IMR-90 (cell line): Measurements from ENCODE around the gene AP2B1. TPM values are rescaled to one million over a fixed set of nuclear protein-coding genes. Genes with fewer than 3 reads are reported as not detected.

Experiments used
- ATAC-seq: fragments of 200-7000 bp; cut with Tn5 transposase; 2 replicates; pipeline ENCODE4 v1.9.1; 2020; ENCODE audit warnings: low read depth, mild to moderate bottlenecking, moderate library complexity
- BruUV-seq: library from RNA; stranded (reverse); fragments of 400-500 nt; replicated peaks from 2 replicates; lab custom pipeline; 2021; lab: Mats Ljungman, UMichigan
- CTCF ChIA-PET: fragments of 300-600 bp; formaldehyde crosslinking; extraction: SDS; loops from one replicate; lab custom pipeline; 2021; ENCODE audit warnings: antibody characterized with exemption; lab: Yijun Ruan, JAX
- POLR2A ChIA-PET: fragments of 300-600 bp; sonication (Branson Sonifier 250); formaldehyde crosslinking; loops from one replicate; lab custom pipeline; 2022; ENCODE audit warnings: antibody characterized with exemption; ENCODE audit not compliant: unreplicated experiment; lab: Charles Lee
- DNase-seq: peaks from one replicate; pipeline ENCODE4 v3.0.0; 2013
- H2AFZ ChIP-seq: replicated peaks from 2 replicates; pipeline ENCODE3; 2013; ENCODE audit warnings: low read length, mild to moderate bottlenecking; ENCODE audit not compliant: poor library complexity
- H2AK5ac ChIP-seq: 2 replicates; pipeline ENCODE4 v1.6.1; 2013; ENCODE audit warnings: low read depth, low read length, inconsistent platforms
- H2AK9ac ChIP-seq: replicated peaks from 2 replicates; pipeline ENCODE3; 2013; ENCODE audit warnings: mild to moderate bottlenecking, low read depth, low read length, moderate library complexity; ENCODE audit not compliant: poor library complexity
- H2BK120ac ChIP-seq: 2 replicates; pipeline ENCODE4 v1.6.1; 2013; ENCODE audit warnings: low read depth, low read length, inconsistent platforms
- H2BK15ac ChIP-seq: 3 replicates; pipeline ENCODE4 v1.6.1; 2013; ENCODE audit warnings: low read depth, low read length, inconsistent platforms
- H2BK20ac ChIP-seq: 2 replicates; pipeline ENCODE4 v1.6.1; 2013; ENCODE audit warnings: low read depth, mild to moderate bottlenecking, inconsistent platforms, low read length, moderate library complexity
- H2BK5ac ChIP-seq: 2 replicates; pipeline ENCODE4 v1.6.1; 2013; ENCODE audit warnings: mild to moderate bottlenecking, low read depth, low read length, inconsistent platforms; ENCODE audit not compliant: poor library complexity, severe bottlenecking
- H3K14ac ChIP-seq: replicated peaks from 2 replicates; pipeline ENCODE4 v1.6.1; 2013; ENCODE audit warnings: low read depth, low read length, inconsistent platforms
- H3K18ac ChIP-seq: 2 replicates; pipeline ENCODE4 v1.6.1; 2013; ENCODE audit warnings: low read depth, low read length, control low read depth
- H3K23ac ChIP-seq: 2 replicates; pipeline ENCODE4 v1.6.1; 2013; ENCODE audit warnings: low read depth, low read length, inconsistent platforms
- H3K27ac ChIP-seq: 2 replicates; pipeline ENCODE4 v1.5.1; 2013; ENCODE audit warnings: mild to moderate bottlenecking, control low read depth, low read length; ENCODE audit not compliant: insufficient read depth
- H3K27me3 ChIP-seq: 2 replicates; pipeline ENCODE4 v1.6.1; 2013; ENCODE audit warnings: low read length; ENCODE audit not compliant: control insufficient read depth, insufficient read depth
- H3K36me3 ChIP-seq: 2 replicates; pipeline ENCODE4 v1.6.1; 2013; ENCODE audit warnings: low read length, mixed read lengths; ENCODE audit not compliant: control insufficient read depth, insufficient read depth
- H3K4ac ChIP-seq: 2 replicates; pipeline ENCODE4 v1.6.1; 2013; ENCODE audit warnings: low read depth, low read length, inconsistent platforms
- H3K4me1 ChIP-seq: 2 replicates; pipeline ENCODE4 v1.6.1; 2013; ENCODE audit warnings: low read length, mixed read lengths; ENCODE audit not compliant: control insufficient read depth, insufficient read depth
- H3K4me2 ChIP-seq: 2 replicates; pipeline ENCODE4 v1.6.1; 2013; ENCODE audit warnings: low read depth, mild to moderate bottlenecking, control low read depth, low read length, moderate library complexity
- H3K4me3 ChIP-seq: 2 replicates; pipeline ENCODE4 v1.5.1; 2013; ENCODE audit warnings: low read depth, mild to moderate bottlenecking, control low read depth, low read length, moderate library complexity; ENCODE audit not compliant: insufficient read depth
- H3K56ac ChIP-seq: 2 replicates; pipeline ENCODE4 v1.6.1; 2013; ENCODE audit warnings: low read length, inconsistent platforms; ENCODE audit not compliant: insufficient read depth; ENCODE audit errors: extremely low read depth
- H3K79me1 ChIP-seq, 2 experiments: 2 replicates each; pipeline ENCODE4 v1.6.1; 2013; ENCODE audit warnings: low read length in 2 of 2, inconsistent platforms in 1 of 2, low read depth in 1 of 2
- H3K9ac ChIP-seq: 2 replicates; pipeline ENCODE4 v1.6.1; 2013; ENCODE audit warnings: low read depth, low read length, control low read depth
- H3K9me1 ChIP-seq: 2 replicates; pipeline ENCODE4 v1.6.1; 2013; ENCODE audit warnings: low read length, inconsistent platforms; ENCODE audit not compliant: insufficient read depth
- H3K9me3 ChIP-seq: 2 replicates; pipeline ENCODE4 v1.6.1; 2013; ENCODE audit warnings: low read length; ENCODE audit not compliant: control insufficient read depth, insufficient read depth
- H4K20me1 ChIP-seq: 2 replicates; pipeline ENCODE4 v1.6.1; 2013; ENCODE audit warnings: low read length, inconsistent platforms; ENCODE audit not compliant: insufficient read depth
- H4K5ac ChIP-seq: 2 replicates; pipeline ENCODE4 v1.6.1; 2013; ENCODE audit warnings: mild to moderate bottlenecking, low read depth, low read length, control low read depth
- H4K8ac ChIP-seq, 2 experiments: 2 replicates each; pipeline ENCODE4 v1.6.1; 2013; ENCODE audit warnings: low read depth in 2 of 2, low read length in 2 of 2, control low read depth in 1 of 2, inconsistent platforms in 1 of 2
- H4K91ac ChIP-seq: 2 replicates; pipeline ENCODE4 v1.6.1; 2013; ENCODE audit warnings: low read depth, low read length, inconsistent platforms; ENCODE audit not compliant: insufficient read depth
- CEBPB ChIP-seq: IDR thresholded peaks from 2 replicates; pipeline ENCODE4 v1.6.1; 2012; ENCODE audit warnings: low read depth, low read length, improper control_type of control experiment
- CHD1 ChIP-seq: IDR thresholded peaks from 2 replicates; pipeline ENCODE4 v1.6.1; 2012; ENCODE audit warnings: low read depth, low read length, improper control_type of control experiment
- CTCF ChIP-seq: conservative IDR thresholded peaks from 2 replicates; pipeline ENCODE4 v1.5.1; 2012; ENCODE audit warnings: mild to moderate bottlenecking, low read depth, low read length, improper control_type of control experiment
- FOS ChIP-seq: fragments of 150-350 bp; IDR thresholded peaks from 2 replicates; pipeline ENCODE4 v1.6.1; 2016; ENCODE audit warnings: low read depth, low read length
- MAFK ChIP-seq: IDR thresholded peaks from 2 replicates; pipeline ENCODE4 v1.6.1; 2012; ENCODE audit warnings: low read depth, low read length, improper control_type of control experiment
- MAZ ChIP-seq: IDR thresholded peaks from 2 replicates; pipeline ENCODE4 v1.6.1; 2012; ENCODE audit warnings: low read depth, mild to moderate bottlenecking, low read length, improper control_type of control experiment, moderate library complexity, borderline replicate concordance
- NFE2L2 ChIP-seq: fragments of 150-350 bp; IDR thresholded peaks from 2 replicates; pipeline ENCODE4 v1.6.1; 2016; ENCODE audit warnings: low read depth, mild to moderate bottlenecking, low read length
- RFX5 ChIP-seq: IDR thresholded peaks from 2 replicates; pipeline ENCODE4 v1.8.0; 2012; ENCODE audit warnings: low read depth, mild to moderate bottlenecking, low read length, moderate library complexity
- SMC3 ChIP-seq: fragments of 150-350 bp; IDR thresholded peaks from 2 replicates; pipeline ENCODE4 v1.6.1; 2016; ENCODE audit warnings: low read depth, mild to moderate bottlenecking, antibody characterized with exemption, low read length, moderate library complexity
- USF2 ChIP-seq: fragments of 150-350 bp; IDR thresholded peaks from 2 replicates; pipeline ENCODE4 v1.6.1; 2017; ENCODE audit warnings: mild to moderate bottlenecking, antibody characterized with exemption, low read length, low read depth
- WGBS, 2 experiments: methylation state at CpG; one replicate each; pipeline versions ENCODE4 v1.1.5 to v1.1.7; 2013; ENCODE audit warnings: missing lambda C conversion rate in 2 of 2; ENCODE audit not compliant: insufficient read length in 1 of 2; ENCODE audit errors: extremely low coverage in 2 of 2; 5-methylcytosine and 5-hydroxymethylcytosine counted together
- dilution Hi-C: fragments of 300-500 bp; cut with HindIII; formaldehyde crosslinking; loops from one replicate; pipeline ENCODE4 v1.14.3; 2018; ENCODE audit warnings: low sequenced_read_pairs; ENCODE audit not compliant: unreplicated experiment
- in situ Hi-C: fragments of 300-500 bp; cut with MboI; formaldehyde crosslinking; loops from 3 replicates; pipeline ENCODE4 v1.14.3; 2019; ENCODE audit warnings: low sequenced_read_pairs, inconsistent platforms, mixed read lengths
- intact Hi-C: fragments of 100-400 bp; cut with micrococcal nuclease; formaldehyde crosslinking; loops from 2 replicates; pipeline ENCODE4 v1.10.0; 2022
- polyA plus RNA-seq, 3 experiments: library from polyadenylated mRNA; depleted of rRNA; stranded (reverse); fragments of >200 nt; gene quantifications; 2 replicates each; pipeline ENCODE4 v1.2.3, GENCODE V29; 2012; ENCODE audit warnings: low replicate concordance in 1 of 3
- total RNA-seq: library from RNA; depleted of rRNA; stranded (reverse); fragments of >200 nt; gene quantifications from 2 replicates; pipeline ENCODE4 v1.2.3, GENCODE V29; 2012

Gene AP2B1
- total and polyA plus RNA-seq, 2 of the 4 experiments (the other 2 are of a cell fraction): 102 to 125 TPM

- dilution Hi-C loops (no loop called here), intact Hi-C loops (no loop called here), in situ Hi-C loops (no loop called here)
- Histone ChIP-seq H3K23ac (no peak overlapping the region), H3K9me1 (no peaks in the 10 kb centered on the region), H3K27me3 (no peaks in the 10 kb centered on the region), H2BK15ac (no peak overlapping the region), H3K9ac (no peak overlapping the region), H3K9me3 (no peaks in the 10 kb centered on the region), H3K79me1 (peaks cover 12 to 20% of the 10 kb centered on the region in 2 experiments; a peak in 3 of 4 replicates), H2BK120ac (no peak overlapping the region), H2AFZ (no peak overlapping the region), H3K4me3 (no peak overlapping the region), H4K91ac (no peak overlapping the region), H2BK20ac (no peak overlapping the region), H3K18ac (no peak overlapping the region), H3K56ac (no peak overlapping the region), H4K20me1 (no peaks in the 10 kb centered on the region; the same call in 1 of the 2 replicates), H3K27ac (no peak overlapping the region), H4K8ac (no peak overlapping the region), H3K4ac (no peak overlapping the region), H2BK5ac (no peak overlapping the region), H3K4me1 (peaks cover 5% of the 10 kb centered on the region), H3K36me3 (peaks cover 11% of the 10 kb centered on the region), H2AK5ac (no peak overlapping the region), H4K5ac (no peak overlapping the region), H3K14ac (no peak overlapping the region), H2AK9ac (no peak overlapping the region), H3K4me2 (no peak overlapping the region)
- BruUV-seq: no TSS peak
- DNase-seq (no peak), ATAC-seq (no peak)
- TF ChIP-seq NFE2L2 (no peak), CHD1 (no peak), RFX5 (no peak), SMC3 (no peak), USF2 (no peak), CTCF (no peak), MAZ (no peak), CEBPB (no peak), FOS (no peak), MAFK (no peak)
- CTCF ChIA-PET: interaction anchor here (1.1 to 1.4 kb wide), 2 partner anchors 12 to 14 kb away, joined by 3 to 6 read pairs; no protein-coding TSS in a partner anchor
- WGBS, 2 experiments: no CpG with 5 or more reads among the region's 2 CpGs
- POLR2A ChIA-PET: no interaction called here
These were observed 78.5 kb downstream of the AP2B1 start for GRCh38 chr17:35665662-35666061.
